Ascending aorta (tissue), 2 donors: ENCODE results near the gene SLC7A1. TPM values are rescaled to one million over a fixed set of nuclear protein-coding genes. Genes with fewer than 3 reads are reported as not detected.

Experiments used
- DNase-seq, 2 donors: peaks; one replicate each; pipeline ENCODE4 v3.0.0-alpha.2; 2019; ENCODE audit warnings: low spot score in 2 of 2
- H3K27ac ChIP-seq, 2 donors: fragments of 200-600 bp; sonication (generic); one replicate each; pipeline ENCODE4 v1.5.1; 2016 to 2017; ENCODE audit warnings: mild to moderate bottlenecking in 1 of 2
- H3K27me3 ChIP-seq: fragments of 200-600 bp; sonication (generic); one replicate; pipeline ENCODE4 v1.5.1; 2017
- H3K36me3 ChIP-seq, 2 donors: fragments of 200-600 bp; sonication (generic); one replicate each; pipeline ENCODE4 v1.5.1; 2016
- H3K4me1 ChIP-seq, 2 donors: fragments of 200-600 bp; sonication (generic); one replicate each; pipeline ENCODE4 v1.5.1; 2016 to 2017; ENCODE audit warnings: mild to moderate bottlenecking in 1 of 2
- H3K4me3 ChIP-seq, 2 donors: fragments of 200-600 bp; sonication (generic); one replicate each; pipeline ENCODE4 v1.5.1; 2016 to 2017; ENCODE audit warnings: mild to moderate bottlenecking in 1 of 2
- H3K9me3 ChIP-seq, 2 donors: fragments of 200-600 bp; sonication (generic); one replicate each; pipeline ENCODE4 v1.5.1; 2016
- intact Hi-C: fragments of 100-400 bp; cut with DNase I; formaldehyde crosslinking; loops from one replicate; pipeline ENCODE4 v1.15.1; 2023
- total RNA-seq: library from RNA; depleted of rRNA; stranded (reverse); fragments of >200 nt; gene quantifications from one replicate; pipeline ENCODE4 v1.1.0, GENCODE V29; 2016
- TF ChIP-seq, protein P1 (sequence below), 3 experiments: fragments of 200-600 bp in 2 of 3; fragments of 450-650 bp in 1 of 3; sonication (generic) in 2 of 3; IDR thresholded peaks; one replicate each; pipeline ENCODE4 v1.5.1; 2016 to 2019; ENCODE audit warnings: antibody characterized with exemption in 3 of 3, mild to moderate bottlenecking in 1 of 3, moderate library complexity in 1 of 3

Gene SLC7A1
- total RNA-seq, 1 donor from 2014 or later: 17.2 TPM

DNA sequence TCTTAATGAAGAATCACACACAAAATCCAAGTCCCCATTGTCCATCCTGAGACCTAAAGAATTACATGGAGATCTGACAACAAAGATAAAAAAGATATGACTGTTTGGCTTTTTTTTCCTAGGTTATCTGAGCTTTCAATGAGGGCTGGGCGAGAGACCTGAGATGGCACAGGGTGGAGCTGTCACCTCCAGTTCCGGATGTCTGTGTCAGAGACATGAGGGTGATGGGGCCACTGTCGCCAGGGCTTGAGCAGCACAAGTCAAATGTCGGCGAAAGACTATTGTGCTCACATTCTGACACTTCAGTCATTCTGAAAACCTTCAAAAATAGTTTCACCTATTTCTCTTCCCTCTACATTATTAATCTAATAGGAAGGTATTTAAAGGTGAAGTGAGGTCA is 65.7 kb downstream of the SLC7A1 start:
- no peak for DNase-seq
- Histone ChIP-seq H3K27me3 (no peaks in the 10 kb centered on the region), H3K4me1 (no peaks in the 10 kb centered on the region), H3K27ac (no peak overlapping the region), H3K9me3 (no peaks in the 10 kb centered on the region), H3K4me3 (no peak overlapping the region), H3K36me3 (peaks cover 24 to 63% of the 10 kb centered on the region in 2 donors)
- intact Hi-C loops: no loop called here
- TF ChIP-seq, protein P1, sequence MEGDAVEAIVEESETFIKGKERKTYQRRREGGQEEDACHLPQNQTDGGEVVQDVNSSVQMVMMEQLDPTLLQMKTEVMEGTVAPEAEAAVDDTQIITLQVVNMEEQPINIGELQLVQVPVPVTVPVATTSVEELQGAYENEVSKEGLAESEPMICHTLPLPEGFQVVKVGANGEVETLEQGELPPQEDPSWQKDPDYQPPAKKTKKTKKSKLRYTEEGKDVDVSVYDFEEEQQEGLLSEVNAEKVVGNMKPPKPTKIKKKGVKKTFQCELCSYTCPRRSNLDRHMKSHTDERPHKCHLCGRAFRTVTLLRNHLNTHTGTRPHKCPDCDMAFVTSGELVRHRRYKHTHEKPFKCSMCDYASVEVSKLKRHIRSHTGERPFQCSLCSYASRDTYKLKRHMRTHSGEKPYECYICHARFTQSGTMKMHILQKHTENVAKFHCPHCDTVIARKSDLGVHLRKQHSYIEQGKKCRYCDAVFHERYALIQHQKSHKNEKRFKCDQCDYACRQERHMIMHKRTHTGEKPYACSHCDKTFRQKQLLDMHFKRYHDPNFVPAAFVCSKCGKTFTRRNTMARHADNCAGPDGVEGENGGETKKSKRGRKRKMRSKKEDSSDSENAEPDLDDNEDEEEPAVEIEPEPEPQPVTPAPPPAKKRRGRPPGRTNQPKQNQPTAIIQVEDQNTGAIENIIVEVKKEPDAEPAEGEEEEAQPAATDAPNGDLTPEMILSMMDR (IDR thresholded peaks at IDR 0.05): no peak

GRCh38 chr13:29527916-29528315 is 67.6 kb downstream of the SLC7A1 start:
- TF ChIP-seq, protein P1 (IDR thresholded peaks at IDR 0.05): no peak
- Histone ChIP-seq H3K27me3 (no peaks in the 10 kb centered on the region), H3K4me1 (no peaks in the 10 kb centered on the region), H3K36me3 (peaks cover 32 to 70% of the 10 kb centered on the region in 2 donors), H3K27ac (no peak overlapping the region), H3K9me3 (no peaks in the 10 kb centered on the region), H3K4me3 (no peak overlapping the region)
- DNase-seq: no peak
- intact Hi-C loops: no loop called here

- Histone ChIP-seq H3K36me3 (peaks cover 32 to 69% of the 10 kb centered on the region in 2 donors), H3K27me3 (no peaks in the 10 kb centered on the region), H3K9me3 (no peaks in the 10 kb centered on the region), H3K27ac (no peak overlapping the region), H3K4me1 (peaks cover 0 to under 1% of the 10 kb centered on the region in 2 donors), H3K4me3 (no peak overlapping the region)
- DNase-seq: no peak
- TF ChIP-seq, protein P1 (IDR thresholded peaks at IDR 0.05): no peak
- intact Hi-C loops: no loop called here
These were observed 68.0 kb downstream of the SLC7A1 start for GRCh38 chr13:29527511-29527910.

DNA sequence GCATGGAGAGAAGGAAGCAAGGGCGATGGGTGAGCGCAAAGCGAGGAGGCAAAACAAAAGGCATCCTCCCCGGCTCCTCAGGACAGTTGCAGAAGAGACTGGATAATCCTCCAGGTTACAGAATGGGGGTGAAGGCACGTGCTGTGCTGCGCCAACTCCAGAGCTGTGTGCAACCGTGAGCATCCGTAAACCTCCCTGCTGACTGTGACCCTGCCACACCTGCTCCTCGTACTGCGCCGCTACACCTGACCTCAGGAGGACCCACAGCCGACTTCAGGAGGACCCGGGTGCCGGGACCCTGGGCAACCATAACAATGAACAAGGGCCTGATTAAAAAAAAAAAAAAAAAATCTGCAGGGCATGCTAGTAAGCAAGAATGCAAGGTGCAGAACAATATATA is 68.7 kb downstream of the SLC7A1 start:
- DNase-seq: no peak
- Histone ChIP-seq H3K9me3 (no peaks in the 10 kb centered on the region), H3K36me3 (peaks cover 32 to 65% of the 10 kb centered on the region in 2 donors), H3K27me3 (no peaks in the 10 kb centered on the region), H3K4me1 (peaks cover 0 to 5% of the 10 kb centered on the region in 2 donors), H3K4me3 (no peak overlapping the region), H3K27ac (no peak overlapping the region)
- intact Hi-C loops: no loop called here
- TF ChIP-seq, protein P1 (IDR thresholded peaks at IDR 0.05): no peak

DNA sequence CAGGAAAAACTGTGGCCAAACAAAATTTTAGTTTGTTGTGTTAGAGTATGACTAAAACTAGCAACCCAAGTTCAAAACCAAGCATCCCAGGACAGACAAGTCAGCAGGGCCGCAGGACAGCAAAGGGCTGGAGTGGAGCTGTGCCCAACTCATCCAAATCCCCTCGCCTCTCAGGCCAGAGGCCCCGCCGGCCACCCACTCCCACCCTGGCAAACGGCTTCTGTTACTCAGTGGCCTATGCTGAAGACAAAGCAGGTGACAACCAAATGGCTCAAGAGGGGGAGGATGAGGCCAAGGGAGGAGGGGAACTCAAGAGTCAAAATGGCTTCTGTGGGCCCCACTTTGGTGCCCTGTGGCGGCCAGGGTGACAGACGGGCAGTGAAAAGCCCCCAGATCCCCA is 69.7 kb downstream of the SLC7A1 start:
- TF ChIP-seq, protein P1 (IDR thresholded peaks at IDR 0.05): no peak
- intact Hi-C loops: no loop called here
- H3K27ac ChIP-seq: no peak overlapping the region
- H3K27me3 ChIP-seq: no peaks in the 10 kb centered on the region
- no peak overlapping the region for H3K4me3 ChIP-seq
- H3K9me3 ChIP-seq: no peaks in the 10 kb centered on the region
- DNase-seq: no peak
- H3K36me3 ChIP-seq: peaks cover 32 to 60% of the 10 kb centered on the region in 2 donors
- peaks cover 3 to 10% of the 10 kb centered on the region in 2 donors for H3K4me1 ChIP-seq

- peak overlapping the region in 1 of 2 donors; percentile 19 for H3K27ac ChIP-seq
- intact Hi-C loops: loop anchor here (5.0 kb wide), 2 partner anchors 73 to 328 kb away; partner anchors contain the start of genes SLC7A1 and UBL3
- DNase-seq: no peak
- peaks cover 3 to 10% of the 10 kb centered on the region in 2 donors for H3K4me1 ChIP-seq
- H3K27me3 ChIP-seq: no peaks in the 10 kb centered on the region
- H3K4me3 ChIP-seq: no peak overlapping the region
- peaks cover 27 to 51% of the 10 kb centered on the region in 2 donors for H3K36me3 ChIP-seq
- TF ChIP-seq, protein P1 (IDR thresholded peaks at IDR 0.05): no peak
- no peaks in the 10 kb centered on the region for H3K9me3 ChIP-seq
These were observed 70.8 kb downstream of the SLC7A1 start for GRCh38 chr13:29524641-29525040.
